OCI-LY1 (cell line): ENCODE measurements around the gene TEX26.

Source experiments
- H2AFZ ChIP-seq: fragments of 200-600 bp; sonication (generic), shearing (Covaris generic); 2 replicates; pipeline ENCODE4 v1.6.0; 2014; ENCODE audit warnings: antibody characterized with exemption, mild to moderate bottlenecking, low read length
- H3F3A ChIP-seq: fragments of 200-600 bp; sonication (generic), shearing (Covaris generic); 2 replicates; pipeline ENCODE4 v1.6.0; 2014; ENCODE audit warnings: mild to moderate bottlenecking, antibody characterized with exemption, low read length, moderate library complexity; ENCODE audit not compliant: insufficient read depth
- H3K27ac ChIP-seq: fragments of 200-600 bp; sonication (generic); 2 replicates; pipeline ENCODE4 v1.5.1; 2014; ENCODE audit warnings: low read length, mixed run types, mild to moderate bottlenecking, low read depth; ENCODE audit not compliant: poor library complexity, severe bottlenecking
- H3K27me3 ChIP-seq: fragments of 200-600 bp; sonication (generic); 2 replicates; pipeline ENCODE4 v1.6.0; 2014; ENCODE audit warnings: antibody characterized with exemption, mild to moderate bottlenecking, low read length, moderate library complexity; ENCODE audit not compliant: insufficient read depth
- H3K36me3 ChIP-seq: fragments of 200-600 bp; sonication (generic); 2 replicates; pipeline ENCODE4 v1.6.1; 2014; ENCODE audit warnings: mild to moderate bottlenecking, antibody characterized with exemption, low read length, moderate library complexity, mixed read lengths; ENCODE audit not compliant: insufficient read depth
- H3K4me1 ChIP-seq: fragments of 200-600 bp; sonication (generic); 2 replicates; pipeline ENCODE4 v1.5.1; 2014; ENCODE audit warnings: mild to moderate bottlenecking, low read length, moderate library complexity; ENCODE audit not compliant: insufficient read depth, severe bottlenecking
- H3K4me2 ChIP-seq: fragments of 200-600 bp; sonication (generic), shearing (Covaris generic); 2 replicates; pipeline ENCODE4 v1.6.1; 2014; ENCODE audit warnings: low read length
- H3K4me3 ChIP-seq: fragments of 200-600 bp; sonication (generic); 2 replicates; pipeline ENCODE4 v1.5.1; 2014; ENCODE audit warnings: low read length, low read depth, mild to moderate bottlenecking, mixed read lengths; ENCODE audit not compliant: poor library complexity, severe bottlenecking
- H3K79me2 ChIP-seq: fragments of 200-600 bp; shearing (Covaris generic); 2 replicates; pipeline ENCODE4 v1.6.1; 2016; ENCODE audit warnings: mixed run types, low read length, mixed read lengths; ENCODE audit not compliant: insufficient read depth
- H3K9ac ChIP-seq: fragments of 200-600 bp; sonication (generic), shearing (Covaris generic); 2 replicates; pipeline ENCODE4 v1.6.1; 2014; ENCODE audit warnings: mild to moderate bottlenecking, low read length, mixed read lengths
- H3K9me2 ChIP-seq: fragments of 200-600 bp; sonication (generic), shearing (Covaris generic); 2 replicates; pipeline ENCODE4 v1.6.1; 2014; ENCODE audit warnings: low read depth, mild to moderate bottlenecking, low read length, mixed read lengths
- H3K9me3 ChIP-seq: fragments of 200-600 bp; shearing (Covaris generic); 2 replicates; pipeline ENCODE4 v1.6.1; 2014; ENCODE audit warnings: low read length, mixed read lengths
- H4K20me1 ChIP-seq: fragments of 200-600 bp; sonication (generic), shearing (Covaris generic); 2 replicates; pipeline ENCODE4 v1.6.0; 2016; ENCODE audit warnings: mild to moderate bottlenecking, low read length; ENCODE audit not compliant: insufficient read depth
- CTCF ChIP-seq: fragments of 200-600 bp; sonication (generic), shearing (Covaris generic); IDR thresholded peaks from 2 replicates; pipeline ENCODE4 v1.5.1; 2017; ENCODE audit warnings: mild to moderate bottlenecking, antibody characterized with exemption, low read length, moderate library complexity, mixed read lengths
- EZH2 ChIP-seq: fragments of 200-600 bp; sonication (generic), shearing (Covaris generic); IDR thresholded peaks from 2 replicates; pipeline ENCODE4 v1.8.0; 2017; ENCODE audit warnings: borderline replicate concordance, mixed run types, mild to moderate bottlenecking, antibody characterized with exemption, low read length, moderate library complexity, mixed read lengths

The TEX26 gene

GRCh38 chr13:31008400-31009115 lies 76.1 kb downstream of the TEX26 start:
- Histone ChIP-seq H3K9ac (no peak overlapping the region), H3K79me2 (no peaks in the 10 kb centered on the region), H4K20me1 (no peaks in the 10 kb centered on the region), H3K9me3 (no peaks in the 10 kb centered on the region), H3K4me1 (no peaks in the 10 kb centered on the region), H3F3A (no peaks in the 10 kb centered on the region), H2AFZ (no peak overlapping the region), H3K9me2 (no peaks in the 10 kb centered on the region), H3K4me3 (no peak overlapping the region), H3K36me3 (no peaks in the 10 kb centered on the region), H3K27me3 (peaks cover 5% of the 10 kb centered on the region; the same call in 1 of the 2 replicates), H3K27ac (no peak overlapping the region), H3K4me2 (no peak overlapping the region)
- TF ChIP-seq EZH2 (no peak), CTCF (no peak)

GRCh38 chr13:31009166-31009565 lies 76.7 kb downstream of the TEX26 start:
- no peaks in the 10 kb centered on the region for H3K79me2 ChIP-seq
- peaks cover 5% of the 10 kb centered on the region; the same call in 1 of the 2 replicates for H3K27me3 ChIP-seq
- no peaks in the 10 kb centered on the region for H3K9me3 ChIP-seq
- no peak overlapping the region for H3K27ac ChIP-seq
- TF ChIP-seq EZH2 (no peak), CTCF (no peak)
- no peak overlapping the region for H3K9ac ChIP-seq
- H3K4me2 ChIP-seq = no peak overlapping the region
- H3K9me2 ChIP-seq = no peaks in the 10 kb centered on the region
- H3K36me3 ChIP-seq = no peaks in the 10 kb centered on the region
- H3K4me3 ChIP-seq = no peak overlapping the region
- no peak overlapping the region for H2AFZ ChIP-seq
- no peaks in the 10 kb centered on the region for H3F3A ChIP-seq
- H3K4me1 ChIP-seq = no peaks in the 10 kb centered on the region
- no peaks in the 10 kb centered on the region for H4K20me1 ChIP-seq

GRCh38 chr13:31010296-31010695 lies 77.8 kb downstream of the TEX26 start:
- Histone ChIP-seq H2AFZ (no peak overlapping the region), H3K9me3 (no peaks in the 10 kb centered on the region), H3K4me3 (no peak overlapping the region), H3K9me2 (no peaks in the 10 kb centered on the region), H3K9ac (no peak overlapping the region), H3K36me3 (no peaks in the 10 kb centered on the region), H3K4me1 (no peaks in the 10 kb centered on the region), H3K27me3 (peaks cover 5% of the 10 kb centered on the region; the same call in 1 of the 2 replicates), H4K20me1 (no peaks in the 10 kb centered on the region), H3K27ac (no peak overlapping the region), H3F3A (no peaks in the 10 kb centered on the region), H3K4me2 (no peak overlapping the region), H3K79me2 (no peaks in the 10 kb centered on the region)
- no peak for TF ChIP-seq EZH2
- TF ChIP-seq CTCF = no peak
